GM12878 (cell line): ENCODE results near the gene CYP20A1. TPM values are rescaled to one million over a fixed set of nuclear protein-coding genes. Genes with fewer than 3 reads are reported as not detected.
"Not testable (repeated sequence)": the region's sequence is repeated elsewhere in the genome, so short reads cannot be mapped to it uniquely, and the experiment has no call there.

ENCODE experiments used
- ATAC-seq: fragments of 200-7000 bp; cut with Tn5 transposase; 3 replicates; pipeline ENCODE4 v1.9.1; 2020; ENCODE audit warnings: mild to moderate bottlenecking, moderate library complexity
- BruUV-seq: library from RNA; stranded (reverse); fragments of 400-500 nt; replicated peaks from 2 replicates; lab custom pipeline; 2021; lab: Mats Ljungman, UMichigan
- CTCF ChIA-PET: fragments of 300-600 bp; sonication (Branson Sonifier 250); formaldehyde crosslinking; extraction: SDS; loops from one replicate; lab custom pipeline; 2021; ENCODE audit warnings: inconsistent platforms; lab: Yijun Ruan, JAX
- POLR2A ChIA-PET: fragments of 350-600 bp; formaldehyde crosslinking; extraction: SDS; loops from one replicate; lab custom pipeline; 2021; ENCODE audit warnings: inconsistent platforms; lab: Charles Lee
- RAD21 ChIA-PET: fragments of 300-600 bp; sonication (Branson Sonifier 250); formaldehyde crosslinking; loops from one replicate; lab custom pipeline; 2023; ENCODE audit warnings: antibody characterized with exemption; ENCODE audit not compliant: unreplicated experiment; lab: Charles Lee
- SMC1A ChIA-PET: fragments of 300-600 bp; sonication (Branson Sonifier 250); formaldehyde crosslinking; loops from one replicate; lab custom pipeline; 2023; ENCODE audit not compliant: unreplicated experiment, uncharacterized antibody; lab: Charles Lee
- DNase-seq: peaks from one replicate; pipeline ENCODE4 v3.0.0-alpha.2; 2011; ENCODE audit warnings: low read depth, low spot score
- FAIRE-seq: peaks from 3 replicates; lab custom pipeline; 2011; peaks lifted over from hg19 to GRCh38; lab: Jason Lieb, UNC
- H2AFZ ChIP-seq: 2 replicates; pipeline ENCODE4 v1.6.0; 2011; ENCODE audit warnings: low read depth, low read length, control low read depth; ENCODE audit not compliant: control insufficient read depth
- H3K27ac ChIP-seq: 2 replicates; pipeline ENCODE4 v1.5.1; 2011; ENCODE audit warnings: control low read depth; ENCODE audit not compliant: control insufficient read depth, insufficient read depth
- H3K27me3 ChIP-seq, 2 experiments: replicated peaks in 1 of 2; 2 replicates each; pipeline versions ENCODE4 v1.6.0 to v1.6.1; 2011; ENCODE audit warnings: low read length in 1 of 2; ENCODE audit not compliant: control insufficient read depth in 2 of 2, insufficient read depth in 2 of 2
- H3K36me3 ChIP-seq, 2 experiments: 2 replicates each; pipeline ENCODE4 v1.5.1; 2011; ENCODE audit warnings: low read length in 1 of 2; ENCODE audit not compliant: control insufficient read depth in 2 of 2, insufficient read depth in 2 of 2
- H3K4me1 ChIP-seq: 2 replicates; pipeline ENCODE4 v1.6.1; 2011; ENCODE audit warnings: mild to moderate bottlenecking, low read length, moderate library complexity, mixed read lengths; ENCODE audit not compliant: control insufficient read depth, insufficient read depth
- H3K4me2 ChIP-seq: 2 replicates; pipeline ENCODE4 v1.6.0; 2011; ENCODE audit warnings: control low read depth; ENCODE audit not compliant: control insufficient read depth, insufficient read depth
- H3K4me3 ChIP-seq: fragments of 200-600 bp; sonication (generic); 2 replicates; pipeline ENCODE4 v1.5.1; 2016
- H3K79me2 ChIP-seq: 2 replicates; pipeline ENCODE4 v1.6.0; 2011; ENCODE audit warnings: low read length; ENCODE audit not compliant: control insufficient read depth, insufficient read depth
- H3K9ac ChIP-seq: 2 replicates; pipeline ENCODE4 v1.8.0; 2011; ENCODE audit warnings: low read length, control low read depth, mixed read lengths; ENCODE audit not compliant: control insufficient read depth, insufficient read depth
- H3K9me3 ChIP-seq: replicated peaks from 3 replicates; pipeline ENCODE4 v1.5.1; 2011; ENCODE audit warnings: mild to moderate bottlenecking, low read length; ENCODE audit not compliant: control insufficient read depth, insufficient read depth
- H4K20me1 ChIP-seq: 2 replicates; pipeline ENCODE4 v1.6.0; 2011; ENCODE audit not compliant: control insufficient read depth, insufficient read depth
- BACH1 ChIP-seq: fragments of 450-650 bp; IDR thresholded peaks from 2 replicates; pipeline ENCODE4 v1.6.1; 2017; ENCODE audit warnings: mild to moderate bottlenecking, borderline replicate concordance
- BHLHE40 ChIP-seq, 2 experiments: fragments of 450-650 bp in 1 of 2; IDR thresholded peaks; 2 replicates each; pipeline ENCODE4 v1.6.1; 2011 to 2017; ENCODE audit warnings: low read depth in 2 of 2, borderline replicate concordance in 1 of 2, improper control_type of control experiment in 1 of 2, low read length in 1 of 2, mild to moderate bottlenecking in 1 of 2
- CEBPB ChIP-seq, 2 experiments: fragments of 150-350 bp in 1 of 2; IDR thresholded peaks; 2 replicates each; pipeline ENCODE4 v1.6.1; 2012 to 2014; ENCODE audit warnings: low read depth in 2 of 2, low read length in 2 of 2, borderline replicate concordance in 1 of 2, inconsistent platforms in 1 of 2
- HDAC2 ChIP-seq: fragments of 200-600 bp; sonication (generic); IDR thresholded peaks from 2 replicates; pipeline ENCODE4 v1.6.1; 2017
- JUND ChIP-seq: IDR thresholded peaks from 2 replicates; pipeline ENCODE4 v1.6.1; 2012; ENCODE audit warnings: low read depth, mild to moderate bottlenecking, low read length, improper control_type of control experiment, moderate library complexity
- MXI1 ChIP-seq: fragments of 150-350 bp; IDR thresholded peaks from 2 replicates; pipeline ENCODE4 v1.6.1; 2011; ENCODE audit warnings: low read depth, mild to moderate bottlenecking, inconsistent platforms, low read length, improper control_type of control experiment
- MYB ChIP-seq: fragments of 150-350 bp; IDR thresholded peaks from 2 replicates; pipeline ENCODE4 v1.6.1; 2014; ENCODE audit warnings: mild to moderate bottlenecking, low read depth, low read length, borderline replicate concordance
- NFYB ChIP-seq: IDR thresholded peaks from 2 replicates; pipeline ENCODE4 v1.6.1; 2011; ENCODE audit warnings: low read depth, mild to moderate bottlenecking, low read length, improper control_type of control experiment, moderate library complexity; ENCODE audit not compliant: insufficient read depth
- NR2C2 ChIP-seq: IDR thresholded peaks from 2 replicates; pipeline ENCODE4 v1.6.1; 2011; ENCODE audit warnings: borderline replicate concordance, low read depth; ENCODE audit not compliant: control insufficient read depth, insufficient read length
- POLR2AphosphoS2 ChIP-seq: IDR thresholded peaks from 2 replicates; pipeline ENCODE4 v1.6.1; 2011; ENCODE audit warnings: low read depth, mild to moderate bottlenecking, low read length, improper control_type of control experiment, moderate library complexity
- SMARCA5 ChIP-seq: fragments of 450-650 bp; IDR thresholded peaks from 2 replicates; pipeline ENCODE4 v1.6.1; 2017; ENCODE audit warnings: mild to moderate bottlenecking
- SREBF1 ChIP-seq: IDR thresholded peaks from 2 replicates; pipeline ENCODE4 v1.6.1; 2012; ENCODE audit warnings: mild to moderate bottlenecking, low read length
- WRNIP1 ChIP-seq: IDR thresholded peaks from 2 replicates; pipeline ENCODE4 v1.6.1; 2011; ENCODE audit warnings: low read depth, low read length, improper control_type of control experiment, borderline replicate concordance
- WGBS: methylation state at CpG from one replicate; pipeline ENCODE4 v1.1.6; 2016; ENCODE audit warnings: low lambda C conversion rate; ENCODE audit not compliant: insufficient replicate concordance, insufficient coverage; ENCODE audit errors: missing lambda C conversion rate; 5-methylcytosine and 5-hydroxymethylcytosine counted together
- in situ Hi-C: fragments of 300-500 bp; cut with MboI; formaldehyde crosslinking; loops from 9 replicates; pipeline ENCODE4 v1.14.3; 2018; ENCODE audit warnings: mixed read lengths
- intact Hi-C: fragments of 100-400 bp; cut with micrococcal nuclease; formaldehyde crosslinking; loops from one replicate; pipeline ENCODE4 v1.14.2; 2022; ENCODE audit not compliant: unreplicated experiment
- polyA plus RNA-seq, 11 experiments: library from polyadenylated mRNA; depleted of rRNA in 4 of 11; unstranded in 6 of 11; stranded (reverse) in 5 of 11; fragments of >200 nt; fragmentation: Nextera tagmentation in 4 of 11; fragmentation: Illumina TruSeq in 1 of 11; extraction: Ambion mirVana in 4 of 11; extraction: Trizol in 1 of 11; gene quantifications; 1 replicate in 1 of 11; 2 replicates in 10 of 11; pipeline versions ENCODE4 v1.2.1 to v1.2.3, GENCODE V29; 2011 to 2016; ENCODE audit warnings: inconsistent platforms in 2 of 11, missing spikeins in 2 of 11, low read depth in 1 of 11
- total RNA-seq, 4 experiments: library from RNA; depleted of rRNA in 3 of 4; stranded (reverse); fragments of >200 nt in 3 of 4; fragmentation: Illumina TruSeq in 1 of 4; extraction: Trizol in 1 of 4; gene quantifications; 2 replicates each; pipeline versions ENCODE4 v1.2.1 to v1.2.3, GENCODE V29; 2013 to 2021
- TF ChIP-seq, protein P1 (sequence below): IDR thresholded peaks from 2 replicates; pipeline ENCODE4 v1.6.1; 2012; ENCODE audit warnings: low read depth, low read length, improper control_type of control experiment
- TF ChIP-seq, protein P2 (sequence below): IDR thresholded peaks from 2 replicates; pipeline ENCODE4 v1.6.1; 2011; ENCODE audit warnings: low read depth, mild to moderate bottlenecking, low read length, moderate library complexity, borderline replicate concordance; ENCODE audit errors: extremely low read depth

Gene CYP20A1
- total and polyA plus RNA-seq, 10 of the 15 experiments (the other 5 are each of a cell fraction or from before 2014, with no cell fraction given): 8.3 to 19.1 (median 12.9) TPM

DNA sequence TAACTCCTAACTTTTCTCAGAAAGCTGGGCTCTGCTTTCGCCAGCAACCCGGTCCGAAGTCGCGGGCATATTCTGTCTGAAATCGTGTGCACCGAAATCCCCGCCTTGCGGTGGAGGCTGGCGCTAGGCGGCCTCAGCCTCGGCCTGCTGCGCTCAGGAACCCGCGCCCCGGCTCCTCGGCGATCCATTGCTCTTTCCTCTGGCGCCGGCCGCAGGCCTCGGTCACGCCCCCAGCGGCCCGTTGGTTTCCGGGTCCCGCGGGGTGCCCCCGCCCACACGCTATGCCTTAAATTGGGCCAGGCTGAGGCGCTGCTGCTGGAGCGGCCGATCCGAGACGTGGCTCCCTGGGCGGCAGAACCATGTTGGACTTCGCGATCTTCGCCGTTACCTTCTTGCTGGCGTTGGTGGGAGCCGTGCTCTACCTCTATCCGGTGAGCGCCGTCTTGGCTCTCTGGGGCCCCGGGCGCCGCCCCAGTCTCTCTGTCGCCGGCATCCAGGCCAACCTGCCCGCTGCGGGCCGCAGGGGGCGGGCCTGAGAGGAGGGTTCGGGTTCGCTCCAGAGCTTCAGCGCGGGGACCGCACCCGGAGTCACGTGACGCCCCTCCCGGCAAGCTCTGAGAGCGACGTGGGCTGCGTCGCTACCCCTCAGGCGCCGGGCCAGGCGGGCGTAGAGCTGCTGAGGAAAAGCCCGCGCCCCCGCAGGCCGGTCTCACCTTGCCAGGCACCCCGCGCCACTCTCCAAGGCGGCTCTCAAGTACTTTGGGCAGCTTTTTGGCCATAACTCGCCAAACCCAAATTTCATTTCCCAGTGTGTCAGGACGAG, at the start of gene CYP20A1 (continued):
- TF ChIP-seq MYB (no peak), BHLHE40 (IDR thresholded peaks at IDR 0.05; ENCODE audit: borderline replicate concordance in 1 of 2, low read depth in 2 of 2, low read length in 1 of 2) (peak; percentile 91 to 99), CEBPB (IDR thresholded peaks at IDR 0.05; ENCODE audit: borderline replicate concordance in 1 of 2, low read depth in 2 of 2, low read length in 2 of 2) (no peak), NR2C2 (peak; percentile 78), POLR2AphosphoS2 (peak; percentile 87; the same call in 1 of the 2 replicates), WRNIP1 (no peak), JUND (0 out of 2 replicates have a peak, but pooled peaks have one; percentile 38), SREBF1 (no peak), SMARCA5 (peak; percentile 95), MXI1 (peak; percentile 78), HDAC2 (no peak), BACH1 (peak; percentile 55), NFYB (no peak)
- TF ChIP-seq, protein P1, sequence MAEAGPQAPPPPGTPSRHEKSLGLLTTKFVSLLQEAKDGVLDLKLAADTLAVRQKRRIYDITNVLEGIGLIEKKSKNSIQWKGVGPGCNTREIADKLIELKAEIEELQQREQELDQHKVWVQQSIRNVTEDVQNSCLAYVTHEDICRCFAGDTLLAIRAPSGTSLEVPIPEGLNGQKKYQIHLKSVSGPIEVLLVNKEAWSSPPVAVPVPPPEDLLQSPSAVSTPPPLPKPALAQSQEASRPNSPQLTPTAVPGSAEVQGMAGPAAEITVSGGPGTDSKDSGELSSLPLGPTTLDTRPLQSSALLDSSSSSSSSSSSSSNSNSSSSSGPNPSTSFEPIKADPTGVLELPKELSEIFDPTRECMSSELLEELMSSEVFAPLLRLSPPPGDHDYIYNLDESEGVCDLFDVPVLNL: 0 out of 2 replicates have a peak, but pooled peaks have one; percentile 11
- TF ChIP-seq, protein P2, sequence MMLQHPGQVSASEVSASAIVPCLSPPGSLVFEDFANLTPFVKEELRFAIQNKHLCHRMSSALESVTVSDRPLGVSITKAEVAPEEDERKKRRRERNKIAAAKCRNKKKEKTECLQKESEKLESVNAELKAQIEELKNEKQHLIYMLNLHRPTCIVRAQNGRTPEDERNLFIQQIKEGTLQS: peak; percentile 78; the same call in 1 of the 2 replicates

- H3K4me2 ChIP-seq, BruUV-seq, H3K9ac ChIP-seq, FAIRE-seq, H3K36me3 ChIP-seq, intact Hi-C loops, ATAC-seq, RAD21 ChIA-PET, in situ Hi-C loops, H3K4me3 ChIP-seq, H2AFZ ChIP-seq, POLR2A ChIA-PET, H3K27ac ChIP-seq, H3K79me2 ChIP-seq, H3K4me1 ChIP-seq, CTCF ChIA-PET, H4K20me1 ChIP-seq, H3K9me3 ChIP-seq, DNase-seq, H3K27me3 ChIP-seq: not testable (repeated sequence)
- WGBS: 91% methylated on average over 15 of the region's 17 CpGs
- SMC1A ChIA-PET: interaction anchor here (0.6 kb wide), 1 partner anchor 23 kb away, joined by 3 read pairs; no protein-coding TSS in a partner anchor
These were observed 48.3 kb upstream of the CYP20A1 start for GRCh38 chr2:203190547-203190946.

DNA sequence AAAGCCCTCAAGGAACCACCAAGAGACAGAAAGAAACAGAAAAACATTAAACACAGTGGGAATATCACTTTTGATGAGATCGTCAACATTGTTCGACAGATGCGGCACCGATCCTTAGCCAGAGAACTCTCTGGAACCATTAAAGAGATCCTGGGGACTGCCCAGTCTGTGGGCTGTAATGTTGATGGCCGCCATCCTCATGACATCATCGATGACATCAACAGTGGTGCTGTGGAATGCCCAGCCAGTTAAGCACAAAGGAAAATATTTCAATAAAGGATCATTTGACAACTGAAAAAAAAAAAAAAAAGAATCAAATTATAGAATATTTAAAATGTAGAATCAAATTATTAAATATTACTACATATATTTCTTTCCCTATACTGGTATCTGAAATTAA, 47.8 kb upstream of the CYP20A1 start:
- DNase-seq, H3K4me1 ChIP-seq, BruUV-seq, H4K20me1 ChIP-seq, in situ Hi-C loops, RAD21 ChIA-PET, intact Hi-C loops, H3K27me3 ChIP-seq, H2AFZ ChIP-seq, H3K9ac ChIP-seq, H3K79me2 ChIP-seq, H3K27ac ChIP-seq, H3K4me2 ChIP-seq, ATAC-seq, CTCF ChIA-PET, H3K9me3 ChIP-seq, FAIRE-seq, POLR2A ChIA-PET, H3K4me3 ChIP-seq, H3K36me3 ChIP-seq, SMC1A ChIA-PET: not testable (repeated sequence)
- 90% methylated on average over 6 of the region's 6 CpGs for WGBS
